DND-41 (cell line): Measurements from ENCODE around the gene RGPD3.
"Not testable (repeated sequence)": the region's sequence is repeated elsewhere in the genome, so short reads cannot be mapped to it uniquely, and the experiment has no call there.

Experiments used
- ATAC-seq: fragments of 200-7000 bp; cut with Tn5 transposase; 3 replicates; pipeline ENCODE4 v1.9.1; 2021; ENCODE audit warnings: low read depth; ENCODE audit not compliant: insufficient read depth
- DNase-seq: peaks from one replicate; pipeline ENCODE4 v3.0.0-alpha.2; 2020
- H2AFZ ChIP-seq: 2 replicates; pipeline ENCODE4 v1.6.0; 2012; ENCODE audit warnings: low read depth, low read length
- H3K27ac ChIP-seq: 2 replicates; pipeline ENCODE4 v1.5.1; 2012; ENCODE audit warnings: low read length, inconsistent platforms
- H3K27me3 ChIP-seq: fragments of 200-600 bp; sonication (generic); 2 replicates; pipeline ENCODE4 v1.6.0; 2012; ENCODE audit warnings: low read length, mild to moderate bottlenecking, inconsistent platforms; ENCODE audit not compliant: insufficient read depth, poor library complexity
- H3K36me3 ChIP-seq: 2 replicates; pipeline ENCODE4 v1.5.1; 2012; ENCODE audit warnings: low read length, inconsistent platforms; ENCODE audit not compliant: insufficient read depth
- H3K4me1 ChIP-seq: 2 replicates; pipeline ENCODE4 v1.5.1; 2012; ENCODE audit warnings: mild to moderate bottlenecking, low read length; ENCODE audit not compliant: insufficient read depth
- H3K4me2 ChIP-seq: 2 replicates; pipeline ENCODE4 v1.6.0; 2012; ENCODE audit warnings: mild to moderate bottlenecking, moderate library complexity, low read length, inconsistent platforms; ENCODE audit not compliant: insufficient read depth
- H3K4me3 ChIP-seq, 2 experiments: fragments of 200-600 bp in 1 of 2; shearing (Covaris generic) in 1 of 2; 2 replicates each; pipeline ENCODE4 v1.5.1; 2012 to 2016; ENCODE audit warnings: inconsistent platforms in 2 of 2, low read length in 2 of 2, mild to moderate bottlenecking in 2 of 2, low read depth in 1 of 2, moderate library complexity in 1 of 2
- H3K79me2 ChIP-seq: 2 replicates; pipeline ENCODE4 v1.6.0; 2012; ENCODE audit warnings: low read length, inconsistent platforms; ENCODE audit not compliant: insufficient read depth
- H3K9ac ChIP-seq: 2 replicates; pipeline ENCODE4 v1.6.0; 2012; ENCODE audit warnings: low read depth, mild to moderate bottlenecking, inconsistent platforms, low read length, moderate library complexity
- H3K9me3 ChIP-seq: 2 replicates; pipeline ENCODE4 v1.5.1; 2012; ENCODE audit warnings: low read length, moderate library complexity, mild to moderate bottlenecking, inconsistent platforms; ENCODE audit not compliant: insufficient read depth, severe bottlenecking
- H4K20me1 ChIP-seq: 2 replicates; pipeline ENCODE4 v1.6.0; 2012; ENCODE audit warnings: low read length; ENCODE audit not compliant: insufficient read depth
- CTCF ChIP-seq: IDR thresholded peaks from 2 replicates; pipeline ENCODE4 v1.5.1; 2012; ENCODE audit warnings: borderline replicate concordance, low read length, moderate library complexity, mild to moderate bottlenecking; ENCODE audit not compliant: poor library complexity, severe bottlenecking; ENCODE audit errors: extremely low read depth
- EZH2 ChIP-seq: IDR thresholded peaks from 3 replicates; pipeline ENCODE4 v1.6.1; 2012; ENCODE audit warnings: borderline replicate concordance, low read depth, mild to moderate bottlenecking, moderate library complexity, low read length, inconsistent platforms; ENCODE audit not compliant: severe bottlenecking

The RGPD3 gene

DNA sequence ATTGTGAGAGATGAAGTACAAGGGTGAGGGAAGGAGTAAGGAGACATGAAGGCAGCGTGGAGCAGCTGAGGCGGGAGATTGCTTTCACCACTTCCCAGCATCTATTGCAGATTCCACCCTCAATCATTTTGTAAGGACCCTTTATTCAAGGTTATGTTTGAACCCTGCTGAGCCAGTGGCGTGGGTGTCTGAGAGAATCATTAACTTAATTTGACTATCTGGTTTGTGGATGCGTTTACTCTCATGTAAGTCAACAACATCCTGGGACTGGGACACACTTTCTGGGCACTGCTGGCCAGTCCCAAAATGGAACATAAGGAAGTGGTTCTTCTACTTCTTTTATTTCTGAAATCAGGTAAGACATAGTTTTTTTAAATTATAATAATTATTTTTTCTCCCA lies 86.3 kb downstream of the RGPD3 start:
- ATAC-seq, H3K4me3 ChIP-seq: not testable (repeated sequence)

GRCh38 chr2:106379567-106379966 lies 88.6 kb downstream of the RGPD3 start:
- not testable (repeated sequence) for DNase-seq

More for the DNA sequence above, 86.3 kb downstream of the RGPD3 start:
- not testable (repeated sequence) for H3K4me2 ChIP-seq, H3K36me3 ChIP-seq, H3K9me3 ChIP-seq, H3K27ac ChIP-seq, H4K20me1 ChIP-seq, H2AFZ ChIP-seq, H3K27me3 ChIP-seq, H3K4me1 ChIP-seq, DNase-seq, H3K79me2 ChIP-seq, H3K9ac ChIP-seq

DNA sequence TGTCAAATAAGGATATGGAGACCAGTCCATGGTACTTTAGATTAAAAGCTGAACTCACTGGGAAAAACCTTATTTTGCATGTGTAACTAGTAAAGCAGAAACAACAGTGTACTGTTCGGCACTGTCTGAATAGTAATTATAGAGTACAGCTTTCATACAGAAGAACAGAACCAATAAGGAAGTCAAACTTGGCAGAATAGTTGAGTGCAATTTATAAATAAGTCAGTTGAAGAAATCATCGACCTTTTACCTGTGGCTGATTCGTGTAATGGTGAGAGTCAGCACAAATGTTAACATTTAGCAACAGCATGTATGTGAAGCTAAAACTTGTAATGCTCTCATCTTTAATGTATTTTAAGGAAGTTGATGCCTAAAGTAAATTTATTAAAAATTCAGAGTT lies 99.0 kb downstream of the RGPD3 start:
- H3K9ac ChIP-seq, H3K4me2 ChIP-seq, ATAC-seq: not testable (repeated sequence)

More at GRCh38 chr2:106379567-106379966, 88.6 kb downstream of the RGPD3 start:
- H3K36me3 ChIP-seq, H3K4me1 ChIP-seq, H3K9me3 ChIP-seq, ATAC-seq, H3K27ac ChIP-seq, H3K4me2 ChIP-seq, H4K20me1 ChIP-seq, H3K4me3 ChIP-seq, H2AFZ ChIP-seq, H3K79me2 ChIP-seq, H3K27me3 ChIP-seq, H3K9ac ChIP-seq: not testable (repeated sequence)

DNA sequence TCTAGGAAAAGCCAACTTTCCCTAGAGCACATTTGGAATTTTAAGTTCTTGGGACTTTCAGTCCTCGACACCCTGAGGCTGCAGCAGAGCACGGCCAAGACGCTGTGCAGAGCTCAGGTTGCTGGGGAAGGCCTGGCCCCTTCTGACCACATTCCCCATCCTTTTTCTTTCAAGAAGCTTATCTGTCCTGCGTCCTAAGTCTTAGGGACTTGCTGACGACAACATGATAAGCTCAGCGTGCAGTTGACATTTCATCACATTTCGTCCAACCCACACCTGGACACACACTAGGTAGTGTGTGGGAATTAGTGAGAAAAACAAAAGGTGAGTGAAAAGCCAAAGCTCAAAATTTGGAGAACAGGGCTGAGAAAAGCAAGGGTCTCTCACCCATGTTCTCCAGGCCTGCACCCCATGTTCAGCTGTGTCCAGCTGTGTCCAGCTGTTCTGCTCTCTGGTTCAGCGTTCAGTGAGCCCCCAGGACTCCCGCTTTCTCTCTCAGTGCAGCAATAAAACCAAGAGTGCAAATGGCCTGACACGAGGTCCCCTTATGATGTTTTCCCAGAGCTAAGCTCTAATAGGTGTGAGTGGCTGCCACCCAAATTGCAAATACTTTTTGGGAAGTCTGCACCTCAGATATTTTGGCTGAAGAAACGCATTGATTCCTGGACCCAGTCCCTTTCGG lies 101.9 kb downstream of the RGPD3 start:
- Histone ChIP-seq H2AFZ (no peak overlapping the region), H3K9ac (no peak overlapping the region), H3K27me3 (no peaks in the 10 kb centered on the region), H3K4me2 (no peak overlapping the region), H3K36me3 (no peaks in the 10 kb centered on the region), H3K4me3 (no peak overlapping the region), H3K4me1 (peaks cover 6% of the 10 kb centered on the region), H3K79me2 (no peaks in the 10 kb centered on the region), H4K20me1 (no peaks in the 10 kb centered on the region), H3K27ac (no peak overlapping the region), H3K9me3 (peaks cover 4% of the 10 kb centered on the region)
- ATAC-seq (no peak), DNase-seq (no peak)
- TF ChIP-seq EZH2, result no peak

More for the DNA sequence above, 99.0 kb downstream of the RGPD3 start:
- H3K79me2 ChIP-seq, H3K36me3 ChIP-seq, H3K27me3 ChIP-seq, DNase-seq, H3K4me1 ChIP-seq, H2AFZ ChIP-seq, H3K27ac ChIP-seq, H4K20me1 ChIP-seq, H3K4me3 ChIP-seq, H3K9me3 ChIP-seq: not testable (repeated sequence)

GRCh38 chr2:106363791-106364190 lies 104.4 kb downstream of the RGPD3 start:
- ATAC-seq, result peak; percentile 56; the same call in 2 of the 3 replicates

More at GRCh38 chr2:106363791-106364190, 104.4 kb downstream of the RGPD3 start:
- Histone ChIP-seq H3K4me3 (no peak overlapping the region), H3K79me2 (no peaks in the 10 kb centered on the region), H4K20me1 (no peaks in the 10 kb centered on the region), H3K4me2 (no peak overlapping the region), H3K9me3 (peaks cover 4% of the 10 kb centered on the region), H3K36me3 (no peaks in the 10 kb centered on the region), H3K27ac (no peak overlapping the region; the same call in 1 of the 2 replicates), H3K9ac (no peak overlapping the region), H2AFZ (no peak overlapping the region), H3K4me1 (peaks cover 18% of the 10 kb centered on the region), H3K27me3 (no peaks in the 10 kb centered on the region)
- DNase-seq, result no peak
- TF ChIP-seq CTCF, result no peak
